NCI-H345 treated with DMSO at 0.1 percent for 48 hours (cell line): ENCODE measurements around the gene CLSTN3.
"Not testable (repeated sequence)": the region's sequence is repeated elsewhere in the genome, so short reads cannot be mapped to it uniquely, and the experiment has no call there.

Experiments
- DNase-seq: peaks from one replicate; lab custom pipeline; 2025; ENCODE audit not compliant: unreplicated experiment; lab: John Stamatoyannopoulos, UW

The CLSTN3 gene

GRCh38 chr12:7103837-7104584, 26.2 kb upstream of the CLSTN3 start:
- DNase-seq = no peak

DNA sequence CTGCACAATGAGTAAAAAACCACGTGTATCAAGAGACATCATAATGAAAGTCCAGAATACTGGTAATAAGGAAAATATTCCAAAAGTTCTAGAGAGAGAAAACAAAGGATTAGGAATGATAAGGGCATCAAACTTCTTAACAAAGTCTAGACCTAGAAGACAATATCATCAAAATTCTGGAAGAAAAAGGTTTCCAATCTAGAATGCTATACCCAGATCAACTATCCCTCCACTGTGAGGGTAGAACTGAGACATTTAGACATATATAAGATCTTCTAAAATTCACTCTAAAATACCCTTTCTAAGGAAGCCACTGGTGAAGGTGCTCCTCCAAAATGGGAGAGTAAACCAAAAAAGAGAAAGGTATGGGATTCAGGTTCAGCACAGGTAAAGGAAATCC, 24.1 kb upstream of the CLSTN3 start:
- DNase-seq = no peak

DNA sequence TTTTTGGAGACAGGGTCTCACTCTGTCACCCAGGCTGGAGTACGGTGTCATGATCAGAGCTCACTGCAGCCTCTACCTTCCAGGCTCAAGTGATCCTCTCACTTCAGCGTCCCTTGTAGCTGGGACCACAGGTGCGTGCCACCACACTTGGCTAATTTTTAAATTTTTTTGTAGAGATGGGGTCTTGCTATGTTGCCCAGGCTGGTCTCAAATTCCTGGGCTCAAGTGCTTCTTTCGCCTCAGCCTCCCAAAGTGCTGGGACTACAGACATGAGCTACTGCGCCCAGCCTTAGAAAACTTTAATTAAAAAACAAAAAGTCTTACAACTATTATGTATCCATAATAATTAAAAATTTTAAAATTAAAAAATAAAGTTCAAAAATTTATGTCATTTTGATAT, 23.0 kb upstream of the CLSTN3 start:
- not testable (repeated sequence) for DNase-seq

- no peak for DNase-seq
Measured at GRCh38 chr12:7107636-7108002, 22.6 kb upstream of the CLSTN3 start.

- DNase-seq = no peak
Measured at GRCh38 chr12:7108003-7108795, 22.0 kb upstream of the CLSTN3 start.

- DNase-seq = peak; percentile 41
Measured at GRCh38 chr12:7108796-7109571, 21.2 kb upstream of the CLSTN3 start, which contains the start of gene C1RL. Gene C1RL (minus strand): TSS chr12:7109214. CDS start chr12:7109180, 34 bp downstream.

DNA sequence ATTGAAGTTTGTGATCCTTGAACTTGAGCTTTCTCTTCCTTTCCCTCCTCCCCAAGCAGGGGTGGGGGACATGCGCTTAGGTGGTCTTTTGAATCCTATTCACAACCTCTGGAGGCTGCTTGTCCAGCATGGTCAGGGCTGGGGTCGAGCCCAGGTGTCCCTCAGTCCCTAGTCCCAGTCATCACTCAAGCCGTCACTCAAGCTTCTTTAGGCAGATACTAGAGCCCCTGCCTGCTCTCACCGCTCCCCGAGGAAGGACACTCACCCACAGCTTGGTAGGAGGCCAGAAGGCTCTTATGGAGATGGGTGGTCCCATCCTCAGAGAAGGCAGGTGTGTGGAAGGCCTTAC, 20.6 kb upstream of the CLSTN3 start:
- DNase-seq = no peak

DNA sequence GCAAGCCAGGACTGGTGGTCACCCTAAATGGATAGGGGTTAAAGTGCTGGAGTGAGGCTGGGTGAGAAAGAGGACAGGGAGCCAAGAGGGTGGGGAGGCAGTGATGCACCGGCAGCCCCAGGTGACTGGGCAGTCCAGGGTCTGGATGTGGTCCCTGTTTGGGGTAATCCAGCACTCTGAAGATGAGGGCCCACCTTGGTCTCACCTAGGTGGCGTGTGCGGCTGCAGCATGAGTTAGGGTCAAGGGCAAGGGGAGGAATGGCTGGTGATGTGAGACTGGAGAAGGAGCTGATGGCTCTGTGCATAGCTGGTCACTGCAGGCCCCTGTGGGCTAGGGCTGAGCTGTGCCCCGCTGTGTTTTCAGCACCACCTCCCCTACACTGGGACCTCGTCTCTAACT, 19.5 kb upstream of the CLSTN3 start:
- no peak for DNase-seq

GRCh38 chr12:7112041-7112440, 18.1 kb upstream of the CLSTN3 start:
- no peak for DNase-seq

GRCh38 chr12:7113389-7113871, 16.7 kb upstream of the CLSTN3 start:
- DNase-seq = peak; percentile 21

GRCh38 chr12:7114008-7114407, 16.2 kb upstream of the CLSTN3 start:
- no peak for DNase-seq

GRCh38 chr12:7114851-7115250, 15.3 kb upstream of the CLSTN3 start:
- DNase-seq = no peak

GRCh38 chr12:7116196-7116595, 14.0 kb upstream of the CLSTN3 start:
- DNase-seq = no peak

- no peak for DNase-seq
Measured at GRCh38 chr12:7116916-7117315, 13.3 kb upstream of the CLSTN3 start.

- DNase-seq = no peak
Measured at GRCh38 chr12:7117670-7118069, 12.5 kb upstream of the CLSTN3 start.

- no peak for DNase-seq
Measured at GRCh38 chr12:7118881-7119280, 11.3 kb upstream of the CLSTN3 start.

DNA sequence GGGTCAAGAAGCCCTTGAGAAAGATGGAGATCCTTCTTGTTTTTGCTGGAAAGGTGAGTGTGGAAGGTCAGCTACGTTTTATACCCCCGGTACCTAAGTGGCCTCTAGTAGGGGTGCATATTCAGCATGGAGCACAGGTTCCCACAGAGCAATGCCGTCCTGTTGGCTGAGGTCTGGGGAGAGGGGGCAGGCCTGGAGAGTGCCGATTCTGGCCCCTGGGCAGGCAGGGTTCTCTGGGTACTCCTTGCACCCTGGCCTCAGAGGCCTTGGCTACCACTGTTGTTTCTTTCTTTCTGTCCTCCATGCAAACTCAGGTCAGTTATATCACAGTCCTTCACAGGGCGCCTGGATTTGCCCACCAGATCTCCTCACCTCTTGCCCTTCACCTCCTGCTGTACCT, 10.0 kb upstream of the CLSTN3 start:
- no peak for DNase-seq

DNA sequence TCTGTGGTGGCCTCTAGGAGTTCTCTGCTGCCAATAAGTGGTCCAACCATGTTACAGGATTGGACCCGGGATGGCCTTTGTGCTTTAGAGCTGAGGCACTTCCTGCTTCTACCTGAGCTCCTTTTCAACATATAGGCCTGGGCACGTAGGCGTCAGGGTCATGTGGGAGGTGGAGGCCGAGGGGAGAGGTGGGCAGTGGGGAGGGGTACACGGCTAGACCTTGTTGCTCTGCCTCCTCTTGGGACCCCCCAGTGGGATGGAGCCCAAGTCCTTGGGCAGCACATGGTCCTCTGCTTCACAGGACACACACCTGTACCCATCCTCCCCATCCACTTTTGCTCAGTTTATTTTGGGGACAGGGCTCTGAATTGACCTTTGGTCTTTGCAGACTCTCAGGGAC, 8.8 kb upstream of the CLSTN3 start:
- no peak for DNase-seq

GRCh38 chr12:7122811-7123769, 7.1 kb upstream of the CLSTN3 start:
- no peak for DNase-seq

DNA sequence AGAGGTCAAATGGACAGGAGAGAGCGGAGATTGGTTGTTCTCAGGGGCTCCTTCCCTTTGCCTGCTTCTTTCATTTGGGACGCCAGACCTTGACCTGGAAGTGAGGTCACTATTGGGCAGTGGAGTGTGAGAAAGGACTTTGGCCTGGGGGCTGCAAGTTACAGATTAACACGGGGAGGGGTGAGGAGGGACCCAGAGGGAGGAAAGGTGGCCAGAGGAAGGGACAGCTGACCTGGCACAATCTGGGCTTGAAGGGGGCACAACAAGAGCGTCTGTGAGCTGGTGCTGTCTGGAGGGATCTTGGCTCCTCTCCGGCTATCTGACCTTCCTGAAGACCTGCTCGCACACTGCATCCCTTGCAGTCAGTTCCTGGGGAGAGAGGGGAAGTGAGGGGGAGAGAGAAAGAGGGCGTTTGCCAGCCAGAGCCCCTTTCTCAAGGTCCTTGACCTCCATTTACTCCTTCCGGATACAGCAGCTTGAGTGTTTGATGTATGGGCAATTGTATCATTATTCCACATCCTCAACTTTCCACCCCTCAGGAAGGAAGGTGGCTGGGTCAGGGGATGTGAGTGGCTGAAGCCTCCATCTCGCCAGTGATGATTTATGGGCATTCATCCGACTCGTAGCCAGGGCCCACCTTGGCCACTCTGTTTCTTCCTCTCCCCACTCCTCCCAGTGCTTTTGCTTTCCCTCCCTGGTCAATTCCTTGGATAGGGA, 6.2 kb upstream of the CLSTN3 start:
- no peak for DNase-seq
